Smooth muscle cell (in vitro differentiated cells): ENCODE measurements around the gene TNFRSF14. TPM values are rescaled to one million over a fixed set of nuclear protein-coding genes. Genes with fewer than 3 reads are reported as not detected.

ENCODE experiments used
- DNase-seq: peaks from one replicate; lab custom pipeline; 2025; ENCODE audit not compliant: unreplicated experiment; lab: John Stamatoyannopoulos, UW
- H2AFZ ChIP-seq: fragments of 200-600 bp; sonication (generic); 2 replicates; pipeline ENCODE4 v1.6.0; 2016; ENCODE audit warnings: antibody characterized with exemption, low read depth, mild to moderate bottlenecking
- H3F3A ChIP-seq: fragments of 200-600 bp; sonication (generic); 2 replicates; pipeline ENCODE4 v1.6.0; 2017; ENCODE audit warnings: antibody characterized with exemption, low read depth
- H3K27ac ChIP-seq: fragments of 200-600 bp; sonication (generic); 2 replicates; pipeline ENCODE4 v1.5.1; 2016; ENCODE audit warnings: low read depth, mild to moderate bottlenecking
- H3K27me3 ChIP-seq: fragments of 200-600 bp; sonication (generic); 2 replicates; pipeline ENCODE4 v1.6.1; 2016; ENCODE audit warnings: low read depth, mild to moderate bottlenecking
- H3K36me3 ChIP-seq: fragments of 200-600 bp; sonication (generic); 2 replicates; pipeline ENCODE4 v1.5.1; 2016; ENCODE audit warnings: low read depth
- H3K4me1 ChIP-seq: fragments of 200-600 bp; sonication (generic); 2 replicates; pipeline ENCODE4 v1.5.1; 2016; ENCODE audit warnings: low read depth
- H3K4me2 ChIP-seq: fragments of 200-600 bp; sonication (generic); 2 replicates; pipeline ENCODE4 v1.6.0; 2016; ENCODE audit warnings: mild to moderate bottlenecking
- H3K4me3 ChIP-seq: fragments of 200-600 bp; sonication (generic); 2 replicates; pipeline ENCODE4 v1.5.1; 2016; ENCODE audit warnings: mild to moderate bottlenecking
- H3K79me2 ChIP-seq: fragments of 200-600 bp; sonication (generic); 2 replicates; pipeline ENCODE4 v1.6.0; 2016; ENCODE audit warnings: low read depth, mild to moderate bottlenecking
- H3K9ac ChIP-seq: fragments of 200-600 bp; sonication (generic); 2 replicates; pipeline ENCODE4 v1.6.0; 2016; ENCODE audit warnings: low read depth
- H3K9me3 ChIP-seq: fragments of 200-600 bp; sonication (generic); replicated peaks from 2 replicates; pipeline ENCODE4 v1.5.1; 2016; ENCODE audit warnings: low read depth
- H4K20me1 ChIP-seq: fragments of 200-600 bp; sonication (generic); 2 replicates; pipeline ENCODE4 v1.6.0; 2016; ENCODE audit warnings: low read depth
- WGBS: methylation state at CpG from one replicate; pipeline ENCODE4 v1.1.7; 2016; ENCODE audit warnings: low lambda C conversion rate; 5-methylcytosine and 5-hydroxymethylcytosine counted together
- polyA plus RNA-seq: library from polyadenylated mRNA; unstranded; fragments of >200 nt; fragmentation: Nextera tagmentation; extraction: Ambion mirVana; gene quantifications from 2 replicates; pipeline ENCODE4 v1.2.1, GENCODE V29; 2016
- total RNA-seq: library from RNA; depleted of rRNA; stranded (reverse); fragments of >200 nt; gene quantifications from 2 replicates; pipeline ENCODE4 v1.2.3, GENCODE V29; 2014
- TF ChIP-seq, protein P1 (sequence below): fragments of 200-600 bp; sonication (generic); IDR thresholded peaks from 2 replicates; pipeline ENCODE4 v1.5.1; 2017; ENCODE audit warnings: borderline replicate concordance, mild to moderate bottlenecking, antibody characterized with exemption; ENCODE audit not compliant: insufficient read depth, poor library complexity, severe bottlenecking

Gene TNFRSF14
- total and polyA plus RNA-seq, 2 experiments from 2014 or later = not detected

DNA sequence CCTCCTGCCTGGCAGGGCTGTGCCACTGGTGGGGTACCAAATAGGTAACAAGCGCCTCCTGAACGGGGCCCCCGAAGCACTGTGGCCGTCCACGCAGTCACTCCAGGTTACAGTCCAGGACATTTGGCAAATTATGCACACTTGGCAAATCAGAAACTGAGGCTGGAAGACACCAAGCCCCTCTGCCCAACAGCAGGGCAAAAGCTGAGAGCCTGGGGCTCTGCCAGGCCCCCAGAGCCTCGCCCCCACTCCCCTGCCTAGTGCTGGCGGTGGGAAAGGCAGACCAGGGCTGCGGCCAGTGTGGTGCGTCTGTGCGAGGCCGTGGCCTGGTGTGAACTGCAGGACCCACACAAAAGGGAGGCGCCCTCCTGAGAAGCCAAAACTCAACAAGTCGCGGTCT is 39.2 kb upstream of the TNFRSF14 start:
- no peak overlapping the region for H2AFZ ChIP-seq
- H3K4me2 ChIP-seq = no peak overlapping the region
- no peaks in the 10 kb centered on the region for H3K27me3 ChIP-seq
- TF ChIP-seq, protein P1, sequence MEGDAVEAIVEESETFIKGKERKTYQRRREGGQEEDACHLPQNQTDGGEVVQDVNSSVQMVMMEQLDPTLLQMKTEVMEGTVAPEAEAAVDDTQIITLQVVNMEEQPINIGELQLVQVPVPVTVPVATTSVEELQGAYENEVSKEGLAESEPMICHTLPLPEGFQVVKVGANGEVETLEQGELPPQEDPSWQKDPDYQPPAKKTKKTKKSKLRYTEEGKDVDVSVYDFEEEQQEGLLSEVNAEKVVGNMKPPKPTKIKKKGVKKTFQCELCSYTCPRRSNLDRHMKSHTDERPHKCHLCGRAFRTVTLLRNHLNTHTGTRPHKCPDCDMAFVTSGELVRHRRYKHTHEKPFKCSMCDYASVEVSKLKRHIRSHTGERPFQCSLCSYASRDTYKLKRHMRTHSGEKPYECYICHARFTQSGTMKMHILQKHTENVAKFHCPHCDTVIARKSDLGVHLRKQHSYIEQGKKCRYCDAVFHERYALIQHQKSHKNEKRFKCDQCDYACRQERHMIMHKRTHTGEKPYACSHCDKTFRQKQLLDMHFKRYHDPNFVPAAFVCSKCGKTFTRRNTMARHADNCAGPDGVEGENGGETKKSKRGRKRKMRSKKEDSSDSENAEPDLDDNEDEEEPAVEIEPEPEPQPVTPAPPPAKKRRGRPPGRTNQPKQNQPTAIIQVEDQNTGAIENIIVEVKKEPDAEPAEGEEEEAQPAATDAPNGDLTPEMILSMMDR = no peak
- H3K27ac ChIP-seq = no peak overlapping the region
- no peak overlapping the region for H3K9ac ChIP-seq
- H3K36me3 ChIP-seq = no peaks in the 10 kb centered on the region
- DNase-seq = no peak
- peaks cover 49% of the 10 kb centered on the region for H4K20me1 ChIP-seq
- no peaks in the 10 kb centered on the region for H3K9me3 ChIP-seq
- H3K4me3 ChIP-seq = no peak overlapping the region
- H3K79me2 ChIP-seq = peaks cover 3% of the 10 kb centered on the region
- 97% methylated on average over 14 of the region's 14 CpGs for WGBS
- no peaks in the 10 kb centered on the region for H3K4me1 ChIP-seq
- H3F3A ChIP-seq = no peaks in the 10 kb centered on the region

DNA sequence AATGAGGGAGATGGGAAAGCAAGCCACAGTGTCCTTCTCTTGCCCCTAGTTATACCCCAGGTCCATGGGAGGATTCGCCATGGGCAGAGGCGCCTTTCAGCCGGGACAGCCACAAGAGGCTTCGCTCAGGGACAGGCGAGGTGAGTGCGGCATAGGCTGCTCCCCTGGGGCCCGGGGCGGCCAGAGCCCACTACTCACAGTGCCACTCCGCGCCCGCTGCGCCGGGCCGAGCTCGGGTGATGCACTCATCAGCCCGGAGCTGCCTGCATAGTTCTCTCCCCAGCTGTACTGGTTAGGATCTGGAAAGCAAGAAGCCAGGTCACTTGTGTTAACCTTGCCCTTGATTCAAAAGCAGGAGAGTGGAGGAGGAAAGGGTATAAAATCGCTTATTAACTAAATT is 38.2 kb upstream of the TNFRSF14 start:
- Histone ChIP-seq H2AFZ (no peak overlapping the region), H3K27ac (no peak overlapping the region), H4K20me1 (peaks cover 51% of the 10 kb centered on the region), H3F3A (no peaks in the 10 kb centered on the region), H3K9ac (no peak overlapping the region), H3K27me3 (no peaks in the 10 kb centered on the region), H3K36me3 (no peaks in the 10 kb centered on the region), H3K9me3 (no peaks in the 10 kb centered on the region), H3K4me2 (no peak overlapping the region), H3K79me2 (peaks cover 11% of the 10 kb centered on the region), H3K4me3 (no peak overlapping the region), H3K4me1 (no peaks in the 10 kb centered on the region)
- TF ChIP-seq, protein P1 = no peak
- no peak for DNase-seq
- WGBS = 98% methylated on average over 17 of the region's 17 CpGs

DNA sequence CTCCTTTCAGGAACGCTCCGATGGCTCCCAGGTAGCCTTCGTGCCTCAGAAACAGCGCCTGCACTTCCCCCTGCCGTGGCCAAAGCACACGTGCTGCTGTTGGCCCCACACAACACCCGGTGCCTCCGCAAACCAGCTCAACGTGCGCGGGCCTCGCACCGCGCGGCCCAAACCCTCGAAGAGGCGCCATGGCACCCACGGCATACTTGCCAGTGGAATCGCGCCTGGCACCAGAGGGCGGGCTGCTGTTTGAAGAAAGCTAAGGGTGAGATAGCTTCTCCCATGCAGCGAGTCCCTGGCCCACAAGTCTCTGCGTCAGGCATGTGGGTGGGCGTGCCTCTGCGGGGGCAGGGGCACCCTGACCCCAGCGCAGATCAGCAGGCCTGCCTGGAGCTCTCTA is 37.6 kb upstream of the TNFRSF14 start:
- no peak overlapping the region for H3K4me2 ChIP-seq
- no peak overlapping the region for H3K4me3 ChIP-seq
- H3K4me1 ChIP-seq = no peaks in the 10 kb centered on the region
- no peaks in the 10 kb centered on the region for H3K27me3 ChIP-seq
- H3K9me3 ChIP-seq = no peaks in the 10 kb centered on the region
- peaks cover 17% of the 10 kb centered on the region for H3K79me2 ChIP-seq
- no peak for DNase-seq
- H3K36me3 ChIP-seq = no peaks in the 10 kb centered on the region
- peaks cover 57% of the 10 kb centered on the region for H4K20me1 ChIP-seq
- TF ChIP-seq, protein P1 = no peak
- H3K9ac ChIP-seq = no peak overlapping the region
- 95% methylated on average over 26 of the region's 26 CpGs for WGBS
- no peaks in the 10 kb centered on the region for H3F3A ChIP-seq
- no peak overlapping the region for H3K27ac ChIP-seq
- no peak overlapping the region for H2AFZ ChIP-seq

DNA sequence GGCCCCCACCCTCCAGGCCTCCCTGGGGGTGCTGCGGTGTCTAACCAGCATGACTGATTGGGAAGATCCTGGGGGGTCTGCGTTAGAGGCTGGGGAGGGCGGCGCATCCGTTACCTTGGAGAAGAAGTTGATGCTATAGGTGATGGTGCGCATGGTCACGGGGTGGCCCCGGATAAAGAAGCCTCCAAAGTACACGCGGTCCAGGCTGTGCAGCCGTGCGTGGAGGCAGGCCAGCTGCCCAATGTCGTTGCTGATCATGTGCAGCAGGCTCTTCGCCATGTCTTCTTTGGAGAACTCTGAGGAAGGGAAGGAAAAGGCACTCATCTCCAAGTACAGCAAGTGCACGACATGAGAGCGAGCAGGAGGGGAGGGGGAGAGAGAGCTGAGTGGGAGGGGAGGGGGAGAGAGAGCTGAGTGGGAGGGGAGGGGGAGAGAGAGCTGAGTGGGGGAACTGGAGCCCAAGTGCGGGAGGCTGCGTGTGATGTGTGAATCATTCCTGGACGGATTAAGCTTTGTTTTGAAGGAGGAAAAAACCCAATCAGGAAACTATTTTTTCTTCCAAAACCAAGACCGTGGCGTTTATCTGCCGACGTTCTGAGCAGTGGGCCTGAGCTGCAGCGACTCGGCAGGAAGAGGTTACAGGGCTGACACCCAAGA is 37.0 kb upstream of the TNFRSF14 start:
- Histone ChIP-seq H3K27me3 (no peaks in the 10 kb centered on the region), H3K36me3 (no peaks in the 10 kb centered on the region)
- 87% methylated on average over 23 of the region's 25 CpGs for WGBS

More for the DNA sequence above, 37.0 kb upstream of the TNFRSF14 start:
- TF ChIP-seq, protein P1 = no peak
- Histone ChIP-seq H3K79me2 (peaks cover 23% of the 10 kb centered on the region), H3K4me3 (no peak overlapping the region), H3K4me2 (no peak overlapping the region), H2AFZ (no peak overlapping the region), H3F3A (no peaks in the 10 kb centered on the region), H3K4me1 (no peaks in the 10 kb centered on the region), H3K27ac (no peak overlapping the region), H3K9ac (no peak overlapping the region), H3K9me3 (no peaks in the 10 kb centered on the region), H4K20me1 (peaks cover 63% of the 10 kb centered on the region)
- DNase-seq = no peak
